Stimulated activated naive CD4-positive, alpha-beta T cell (primary cell): Measurements from ENCODE around the gene ERC1.
A peak's percentile ranks its signal among the peaks of the same experiment; 100 is the strongest.
"Not testable (repeated sequence)": the region's sequence is repeated elsewhere in the genome, so short reads cannot be mapped to it uniquely, and the experiment has no call there.

ENCODE experiments used
- DNase-seq, 6 experiments: peaks; one replicate each; lab custom pipeline; 2025; lab: John Stamatoyannopoulos, UW

Gene ERC1

GRCh38 chr12:988646-989045 lies 2.4 kb upstream of the ERC1 start:
- peak in 2 of 6 experiments; percentile 4 to 21 for DNase-seq

GRCh38 chr12:989051-989450 lies 2.0 kb upstream of the ERC1 start:
- no peak for DNase-seq

- DNase-seq: peak in 5 of 6 experiments; percentile 22 to 71 (median 47)
Measured at GRCh38 chr12:989751-990660, 1.0 kb upstream of the ERC1 start.

- DNase-seq: peak in 4 of 6 experiments; percentile 19 to 77 (median 50)
Measured at GRCh38 chr12:991350-992333, 619 bp downstream of the ERC1 start.

GRCh38 chr12:992647-993046 lies 1.6 kb downstream of the ERC1 start:
- DNase-seq: no peak

GRCh38 chr12:996881-997280 lies 5.9 kb downstream of the ERC1 start:
- no peak for DNase-seq

- no peak for DNase-seq
Measured at GRCh38 chr12:997505-997904, 6.5 kb downstream of the ERC1 start.

- no peak for DNase-seq
Measured at GRCh38 chr12:998020-998874, 7.2 kb downstream of the ERC1 start.

- not testable (repeated sequence) for DNase-seq
Measured at GRCh38 chr12:999736-1000135, 8.7 kb downstream of the ERC1 start.

- no peak for DNase-seq
Measured at GRCh38 chr12:1001507-1001906, 10.5 kb downstream of the ERC1 start.

- no peak for DNase-seq
Measured at GRCh38 chr12:1003600-1004271, 12.7 kb downstream of the ERC1 start.

- no peak for DNase-seq
Measured at GRCh38 chr12:1006255-1006654, 15.2 kb downstream of the ERC1 start.

- DNase-seq: no peak
Measured at GRCh38 chr12:1007276-1007675, 16.3 kb downstream of the ERC1 start.

- DNase-seq: no peak
Measured at GRCh38 chr12:1007994-1008393, 17.0 kb downstream of the ERC1 start.

- DNase-seq: no peak
Measured at GRCh38 chr12:1011091-1011490, 20.1 kb downstream of the ERC1 start.

- DNase-seq: no peak
Measured at GRCh38 chr12:1013618-1014489, 22.8 kb downstream of the ERC1 start.

- no peak for DNase-seq
Measured at GRCh38 chr12:1019283-1019682, 28.3 kb downstream of the ERC1 start.

GRCh38 chr12:1020389-1020788 lies 29.4 kb downstream of the ERC1 start:
- DNase-seq: no peak

- no peak for DNase-seq
Measured at GRCh38 chr12:1022032-1022970, 31.3 kb downstream of the ERC1 start.
